Neural progenitor cell (in vitro differentiated cells): Measurements from ENCODE around the gene ZNF536. TPM values are rescaled to one million over a fixed set of nuclear protein-coding genes. Genes with fewer than 3 reads are reported as not detected.

Source experiments
- DNase-seq: peaks from one replicate; pipeline ENCODE4 v3.0.0-alpha.2; 2016; ENCODE audit warnings: low spot score
- H2AFZ ChIP-seq: fragments of 200-600 bp; sonication (generic); replicated peaks from 2 replicates; pipeline ENCODE4 v1.6.1; 2016; ENCODE audit warnings: antibody characterized with exemption
- H3F3A ChIP-seq: fragments of 200-600 bp; sonication (generic); 2 replicates; pipeline ENCODE4 v1.6.1; 2016; ENCODE audit warnings: antibody characterized with exemption, low read depth
- H3K27ac ChIP-seq: fragments of 200-600 bp; sonication (generic); 2 replicates; pipeline ENCODE4 v1.5.1; 2016; ENCODE audit warnings: mild to moderate bottlenecking
- H3K27me3 ChIP-seq: fragments of 200-600 bp; sonication (generic); 2 replicates; pipeline ENCODE4 v1.6.1; 2016; ENCODE audit warnings: mild to moderate bottlenecking, moderate library complexity
- H3K36me3 ChIP-seq: fragments of 200-600 bp; sonication (generic); 2 replicates; pipeline ENCODE4 v1.5.1; 2016
- H3K4me1 ChIP-seq: fragments of 200-600 bp; sonication (generic); 2 replicates; pipeline ENCODE4 v1.6.1; 2016; ENCODE audit warnings: mixed run types
- H3K4me2 ChIP-seq: fragments of 200-600 bp; sonication (generic); 2 replicates; pipeline ENCODE4 v1.6.1; 2016
- H3K4me3 ChIP-seq: fragments of 200-600 bp; sonication (generic); 2 replicates; pipeline ENCODE4 v1.5.1; 2016
- H3K79me2 ChIP-seq: fragments of 200-600 bp; sonication (generic); 2 replicates; pipeline ENCODE4 v1.6.1; 2016; ENCODE audit warnings: low read depth
- H3K9ac ChIP-seq: fragments of 200-600 bp; sonication (generic); 2 replicates; pipeline ENCODE4 v1.6.1; 2016
- H3K9me3 ChIP-seq: fragments of 200-600 bp; sonication (generic); 2 replicates; pipeline ENCODE4 v1.5.1; 2016; ENCODE audit warnings: low read depth
- H4K20me1 ChIP-seq: fragments of 200-600 bp; sonication (generic); 2 replicates; pipeline ENCODE4 v1.6.1; 2016; ENCODE audit warnings: low read depth
- H3K27ac Mint-ChIP-seq: 3 replicates; pipeline ENCODE4 v1.8.0; 2021; ENCODE audit warnings: mixed read lengths
- H3K27me3 Mint-ChIP-seq: 2 replicates; pipeline ENCODE4 v1.8.0; 2022; ENCODE audit warnings: low read depth, mild to moderate bottlenecking, inconsistent platforms, moderate library complexity, mixed read lengths; ENCODE audit not compliant: insufficient read depth
- H3K36me3 Mint-ChIP-seq: 3 replicates; pipeline ENCODE4 v1.8.0; 2021; ENCODE audit warnings: mixed read lengths
- H3K4me1 Mint-ChIP-seq: 3 replicates; pipeline ENCODE4 v1.8.0; 2021; ENCODE audit warnings: mixed read lengths
- H3K4me3 Mint-ChIP-seq: 3 replicates; pipeline ENCODE4 v1.8.0; 2021; ENCODE audit warnings: mild to moderate bottlenecking, moderate library complexity, mixed read lengths
- H3K9me3 Mint-ChIP-seq: 3 replicates; pipeline ENCODE4 v1.8.0; 2020; ENCODE audit warnings: mixed read lengths
- CTCF ChIP-seq: fragments of 200-600 bp; sonication (generic); IDR thresholded peaks from 2 replicates; pipeline ENCODE4 v1.5.1; 2017; ENCODE audit warnings: antibody characterized with exemption, mild to moderate bottlenecking
- EZH2 ChIP-seq: fragments of 200-600 bp; sonication (generic); IDR thresholded peaks from 2 replicates; pipeline ENCODE4 v1.6.1; 2017; ENCODE audit warnings: antibody characterized with exemption, mild to moderate bottlenecking, moderate library complexity
- EZH2phosphoT487 ChIP-seq: fragments of 200-600 bp; sonication (generic); IDR thresholded peaks from 2 replicates; pipeline ENCODE4 v1.6.1; 2017; ENCODE audit warnings: antibody characterized with exemption
- total RNA-seq: library from RNA; depleted of rRNA; stranded (reverse); fragments of >200 nt; gene quantifications from 2 replicates; pipeline ENCODE4 v1.2.3, GENCODE V29; 2015; ENCODE audit warnings: low replicate concordance

ZNF536 gene
- total RNA-seq, 1 donor from 2014 or later = 0.24 TPM

GRCh38 chr19:30332445-30333234 is 39.5 kb upstream of the ZNF536 start:
- TF ChIP-seq EZH2phosphoT487 = no peak
- TF ChIP-seq EZH2 = no peak
- no peak for TF ChIP-seq CTCF
- Histone ChIP-seq H4K20me1 (no peaks in the 10 kb centered on the region), H3K79me2 (no peaks in the 10 kb centered on the region), H3K27me3 (no peaks in the 10 kb centered on the region), H3K4me1 (no peaks in the 10 kb centered on the region), H3K36me3 (no peaks in the 10 kb centered on the region), H3K4me2 (no peak overlapping the region), H3F3A (no peaks in the 10 kb centered on the region), H2AFZ (no peak overlapping the region), H3K9me3 (no peaks in the 10 kb centered on the region), H3K4me3 (no peak overlapping the region), H3K27ac (no peak overlapping the region), H3K9ac (no peak overlapping the region)
- Mint-ChIP-seq H3K9me3 (no peaks in the 10 kb centered on the region), H3K27me3 (peaks cover 5% of the 10 kb centered on the region), H3K4me1 (peaks cover 6% of the 10 kb centered on the region), H3K4me3 (no peak overlapping the region), H3K36me3 (peaks cover 15% of the 10 kb centered on the region), H3K27ac (no peak overlapping the region)
- DNase-seq = no peak

- no peaks in the 10 kb centered on the region for H3K9me3 ChIP-seq
- H3K4me2 ChIP-seq = no peak overlapping the region
- H3K9ac ChIP-seq = no peak overlapping the region
- TF ChIP-seq EZH2 = no peak
- no peaks in the 10 kb centered on the region for H3K36me3 ChIP-seq
- no peak overlapping the region for H3K4me3 ChIP-seq
- no peaks in the 10 kb centered on the region for H3K79me2 ChIP-seq
- Mint-ChIP-seq H3K27me3 (peaks cover 5% of the 10 kb centered on the region), H3K27ac (no peak overlapping the region), H3K9me3 (no peaks in the 10 kb centered on the region), H3K36me3 (peaks cover 8% of the 10 kb centered on the region), H3K4me1 (peaks cover 6% of the 10 kb centered on the region), H3K4me3 (no peak overlapping the region)
- H3F3A ChIP-seq = no peaks in the 10 kb centered on the region
- H2AFZ ChIP-seq = no peak overlapping the region
- H4K20me1 ChIP-seq = no peaks in the 10 kb centered on the region
- no peaks in the 10 kb centered on the region for H3K4me1 ChIP-seq
- no peak for DNase-seq
- H3K27me3 ChIP-seq = no peaks in the 10 kb centered on the region
- no peak overlapping the region for H3K27ac ChIP-seq
Observed at GRCh38 chr19:30333291-30334065, 38.7 kb upstream of the ZNF536 start.

- H3K27me3 ChIP-seq = no peaks in the 10 kb centered on the region
- no peak overlapping the region for H3K4me3 ChIP-seq
- no peaks in the 10 kb centered on the region for H3K79me2 ChIP-seq
- TF ChIP-seq EZH2 = no peak
- TF ChIP-seq CTCF = no peak
- TF ChIP-seq EZH2phosphoT487 = no peak
- no peaks in the 10 kb centered on the region for H3K4me1 ChIP-seq
- H3K4me3 Mint-ChIP-seq = no peak overlapping the region
- no peaks in the 10 kb centered on the region for H3K36me3 ChIP-seq
- H3F3A ChIP-seq = no peaks in the 10 kb centered on the region
- no peak overlapping the region for H3K4me2 ChIP-seq
- H3K9me3 Mint-ChIP-seq = no peaks in the 10 kb centered on the region
- H3K27me3 Mint-ChIP-seq = peaks cover 5% of the 10 kb centered on the region
- DNase-seq = no peak
- no peaks in the 10 kb centered on the region for H4K20me1 ChIP-seq
- no peak overlapping the region for H2AFZ ChIP-seq
- peaks cover 4% of the 10 kb centered on the region for H3K36me3 Mint-ChIP-seq
- H3K4me1 Mint-ChIP-seq = peaks cover 2% of the 10 kb centered on the region
- H3K9me3 ChIP-seq = no peaks in the 10 kb centered on the region
- no peak overlapping the region for H3K9ac ChIP-seq
- H3K27ac ChIP-seq = no peak overlapping the region
- H3K27ac Mint-ChIP-seq = no peak overlapping the region
Observed at GRCh38 chr19:30334841-30335240, 37.3 kb upstream of the ZNF536 start.
